ENCODE measurements around the gene UBE2G2.

The UBE2G2 gene
- total RNA-seq: 119 to 150 reads per million in 2 donors

- peak; percentile 78 to 88 (median 82) for DNase-seq
These were observed at the start of gene UBE2G2 for GRCh38 chr21:44801468-44802395. Gene UBE2G2, minus strand, starts transcription at chr21:44801820. Its CDS starts 72 bp downstream, at chr21:44801748.

- no peak for DNase-seq
These were observed 49.5 kb upstream of the UBE2G2 start for GRCh38 chr21:44850905-44851657.

GRCh38 chr21:44850208-44850800 lies 48.7 kb upstream of the UBE2G2 start:
- DNase-seq: no peak

- DNase-seq: no peak
These were observed 48.1 kb upstream of the UBE2G2 start for GRCh38 chr21:44849616-44850130.

GRCh38 chr21:44848821-44849521 lies 47.4 kb upstream of the UBE2G2 start:
- no peak for DNase-seq

- no peak for DNase-seq
These were observed 45.8 kb upstream of the UBE2G2 start for GRCh38 chr21:44847261-44848056.

GRCh38 chr21:44846485-44847260 lies 45.1 kb upstream of the UBE2G2 start:
- DNase-seq: peak in 1 of 5 experiments; percentile 40

- no peak for DNase-seq
These were observed 44.5 kb upstream of the UBE2G2 start for GRCh38 chr21:44846224-44846484.

- peak in 4 of 5 experiments; percentile 30 to 45 (median 36) for DNase-seq
These were observed 44.0 kb upstream of the UBE2G2 start for GRCh38 chr21:44845418-44846223.

- no peak for DNase-seq
These were observed 42.6 kb upstream of the UBE2G2 start for GRCh38 chr21:44844256-44844655.

- DNase-seq: no peak
These were observed 41.3 kb upstream of the UBE2G2 start for GRCh38 chr21:44842721-44843445.

- no peak for DNase-seq
These were observed 40.5 kb upstream of the UBE2G2 start for GRCh38 chr21:44842087-44842486.

GRCh38 chr21:44840771-44841170 lies 39.2 kb upstream of the UBE2G2 start:
- no peak for DNase-seq

GRCh38 chr21:44838951-44839350 lies 37.3 kb upstream of the UBE2G2 start:
- no peak for DNase-seq

- DNase-seq: no peak
These were observed 36.6 kb upstream of the UBE2G2 start for GRCh38 chr21:44838039-44838895.

- DNase-seq: no peak
These were observed 35.9 kb upstream of the UBE2G2 start for GRCh38 chr21:44837537-44837936.

- no peak for DNase-seq
These were observed 35.2 kb upstream of the UBE2G2 start for GRCh38 chr21:44836666-44837471.

- DNase-seq: no peak
These were observed 34.7 kb upstream of the UBE2G2 start for GRCh38 chr21:44836349-44836665.
